HG03469 (cell line): ENCODE results near the gene LSM11.

Source experiments
- ATAC-seq: cut with Tn5 transposase; IDR thresholded peaks from one replicate; pipeline ENCODE4 v1.9.1; 2021; ENCODE audit warnings: mild to moderate bottlenecking, moderate library complexity, moderate number of reproducible peaks; ENCODE audit not compliant: unreplicated experiment

Gene LSM11

DNA sequence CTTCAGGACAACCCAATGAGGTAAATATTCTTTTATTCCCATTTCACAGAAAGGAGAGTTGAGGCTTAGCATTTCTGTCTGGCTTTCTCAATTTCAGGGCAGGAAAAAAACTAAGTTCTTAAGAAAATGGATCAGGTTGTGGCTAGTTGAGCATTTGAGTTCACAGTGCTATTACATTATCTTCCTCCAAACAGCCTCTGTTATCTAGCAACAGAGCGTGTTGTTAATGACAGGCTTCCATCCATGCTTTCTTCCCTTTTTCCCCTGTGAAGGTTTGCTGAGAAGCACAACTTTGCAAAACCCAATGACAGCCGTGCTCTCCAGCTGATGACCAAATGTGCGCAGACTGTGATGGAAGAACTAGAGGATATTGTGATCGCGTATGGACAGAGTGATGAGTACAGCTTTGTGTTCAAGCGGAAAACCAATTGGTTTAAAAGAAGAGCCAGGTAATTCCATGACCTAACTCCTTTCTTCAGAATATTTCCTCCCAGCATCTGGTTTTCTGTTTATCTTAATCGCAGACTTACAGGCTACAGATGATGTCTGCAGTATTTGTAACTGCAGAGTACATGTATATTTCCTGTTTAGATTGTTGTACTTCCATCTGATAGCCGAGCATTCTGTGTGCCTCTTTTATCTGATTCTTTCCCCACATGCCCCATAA, 10.8 kb upstream of the LSM11 start:
- no peak for ATAC-seq

DNA sequence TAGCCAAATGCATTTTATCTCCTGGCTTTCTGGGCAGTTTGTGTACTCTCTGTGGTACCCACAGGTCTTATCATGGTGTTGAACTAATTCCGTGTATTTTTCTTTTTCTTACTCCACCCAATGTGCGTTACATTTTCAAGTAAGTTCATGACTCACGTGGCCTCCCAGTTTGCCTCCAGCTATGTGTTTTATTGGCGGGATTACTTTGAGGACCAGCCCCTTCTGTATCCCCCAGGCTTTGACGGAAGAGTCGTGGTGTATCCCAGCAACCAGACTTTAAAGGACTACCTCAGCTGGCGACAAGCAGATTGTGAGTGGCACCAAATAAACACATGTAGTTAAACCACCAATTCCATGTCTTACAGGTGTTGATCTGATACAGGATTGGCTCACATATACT, 9.1 kb upstream of the LSM11 start:
- no peak for ATAC-seq

- no peak for ATAC-seq
These were observed 7.5 kb upstream of the LSM11 start for GRCh38 chr5:157735991-157736390.

- no peak for ATAC-seq
These were observed 3.9 kb upstream of the LSM11 start for GRCh38 chr5:157739388-157740228.

DNA sequence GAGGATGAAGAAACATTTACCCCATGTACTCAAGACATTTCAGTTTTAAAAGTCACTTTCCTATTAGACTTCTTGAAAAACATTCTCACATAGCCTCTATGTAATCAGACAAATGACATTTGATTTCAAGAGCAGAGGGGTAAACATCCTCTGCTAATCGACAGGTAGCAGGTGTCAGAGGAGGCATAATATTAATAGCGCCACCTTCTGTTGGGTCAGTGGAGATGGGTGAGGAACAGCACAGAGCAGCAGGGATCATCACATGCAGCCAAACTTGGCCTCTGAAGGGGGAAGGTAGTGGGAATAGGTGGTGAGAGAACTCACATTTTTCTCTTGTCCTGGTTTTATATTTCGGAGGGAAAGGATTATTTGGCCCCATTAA, 3.3 kb upstream of the LSM11 start:
- no peak for ATAC-seq

DNA sequence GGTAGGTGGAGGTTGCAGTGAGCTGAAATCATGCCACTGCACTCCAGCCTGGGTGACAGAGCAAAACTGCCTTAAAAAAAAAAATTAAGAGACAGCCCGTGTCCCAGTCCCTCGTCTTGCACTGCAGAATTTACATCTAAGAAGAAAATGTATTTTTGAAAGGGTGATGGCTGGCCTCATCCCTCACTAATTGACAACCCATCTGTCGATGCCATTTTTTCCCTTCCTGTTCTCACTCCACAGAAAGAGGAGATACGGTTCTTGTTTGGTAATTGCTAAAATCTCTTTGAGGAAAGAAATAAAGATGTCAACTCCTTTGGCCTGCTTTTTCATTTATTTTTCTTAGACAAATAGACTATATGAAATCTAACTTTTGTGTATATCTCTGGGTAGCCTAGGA, 2.4 kb upstream of the LSM11 start:
- ATAC-seq: no peak

DNA sequence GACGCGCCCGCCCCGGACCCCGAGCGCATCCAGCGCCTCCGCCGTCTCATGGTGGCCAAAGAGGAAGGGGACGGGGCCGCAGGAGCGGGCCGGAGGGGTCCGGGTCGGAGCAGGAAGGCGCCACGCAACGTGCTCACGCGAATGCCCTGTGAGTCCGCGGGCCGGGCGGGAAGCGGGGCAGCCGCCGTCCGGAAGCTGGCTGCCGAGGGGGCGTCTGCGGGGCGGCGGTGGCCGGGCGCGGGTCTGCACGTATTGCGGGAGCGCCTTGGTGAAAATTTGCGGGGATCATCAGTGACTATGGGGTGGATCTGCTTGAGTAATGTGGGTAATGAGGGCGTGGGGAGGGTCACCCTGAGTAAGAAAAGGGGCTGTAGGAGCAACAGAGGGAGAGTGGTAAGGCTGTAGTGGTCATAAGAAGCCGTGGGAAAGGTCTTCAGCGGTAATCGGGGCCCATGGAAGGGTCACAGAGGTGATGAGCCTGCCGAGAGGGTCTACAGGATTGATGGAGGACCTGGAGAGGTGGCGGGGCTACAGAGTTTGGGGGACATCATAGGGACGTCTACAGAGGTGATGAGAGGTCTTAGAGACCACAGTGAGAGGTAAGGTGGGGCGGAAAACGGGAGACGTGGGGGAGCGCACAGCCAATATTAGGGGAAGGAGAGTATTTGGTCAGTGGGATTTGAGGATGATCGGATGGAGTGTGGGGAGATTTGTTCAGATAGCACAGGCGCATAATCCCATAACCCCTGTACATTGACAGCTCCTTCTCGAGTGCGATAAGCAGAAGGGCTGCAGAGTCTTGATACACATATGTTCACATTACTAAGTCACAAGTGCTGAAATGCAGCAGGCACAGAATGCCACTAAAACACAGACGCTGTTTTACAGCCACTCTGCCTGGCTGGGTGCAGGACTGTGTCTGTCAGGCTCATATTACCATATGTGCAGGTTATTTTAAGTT, 819 bp downstream of the LSM11 start:
- peak; percentile 17 for ATAC-seq

GRCh38 chr5:157745041-157745456, 1.5 kb downstream of the LSM11 start:
- ATAC-seq: no peak

DNA sequence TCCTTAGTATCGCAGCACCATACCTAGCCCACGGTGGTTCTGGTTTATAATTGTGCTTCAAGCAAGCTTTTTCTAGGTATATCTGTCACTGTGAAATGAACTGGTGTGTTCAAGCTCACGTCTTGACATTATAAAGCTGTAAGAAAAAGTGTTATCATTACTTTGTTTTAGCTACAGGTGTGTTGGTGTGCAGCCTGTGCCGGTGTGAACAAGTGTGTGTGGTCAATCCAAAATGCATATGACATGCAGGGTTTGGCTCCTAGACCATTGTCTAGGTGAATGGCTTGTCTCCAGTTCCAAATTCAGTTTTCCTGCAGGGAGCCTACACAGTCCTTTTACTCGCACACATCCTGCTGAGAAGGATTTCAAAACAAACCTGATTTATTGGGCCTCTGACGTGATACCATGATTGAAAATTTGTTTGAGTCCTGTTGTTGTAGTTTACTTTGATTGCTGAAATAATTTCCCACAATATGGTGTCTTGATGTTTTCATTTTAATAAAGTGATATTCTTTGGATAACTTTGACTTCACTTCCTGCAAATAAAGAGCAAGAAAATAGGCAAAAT, 3.7 kb downstream of the LSM11 start:
- no peak for ATAC-seq

DNA sequence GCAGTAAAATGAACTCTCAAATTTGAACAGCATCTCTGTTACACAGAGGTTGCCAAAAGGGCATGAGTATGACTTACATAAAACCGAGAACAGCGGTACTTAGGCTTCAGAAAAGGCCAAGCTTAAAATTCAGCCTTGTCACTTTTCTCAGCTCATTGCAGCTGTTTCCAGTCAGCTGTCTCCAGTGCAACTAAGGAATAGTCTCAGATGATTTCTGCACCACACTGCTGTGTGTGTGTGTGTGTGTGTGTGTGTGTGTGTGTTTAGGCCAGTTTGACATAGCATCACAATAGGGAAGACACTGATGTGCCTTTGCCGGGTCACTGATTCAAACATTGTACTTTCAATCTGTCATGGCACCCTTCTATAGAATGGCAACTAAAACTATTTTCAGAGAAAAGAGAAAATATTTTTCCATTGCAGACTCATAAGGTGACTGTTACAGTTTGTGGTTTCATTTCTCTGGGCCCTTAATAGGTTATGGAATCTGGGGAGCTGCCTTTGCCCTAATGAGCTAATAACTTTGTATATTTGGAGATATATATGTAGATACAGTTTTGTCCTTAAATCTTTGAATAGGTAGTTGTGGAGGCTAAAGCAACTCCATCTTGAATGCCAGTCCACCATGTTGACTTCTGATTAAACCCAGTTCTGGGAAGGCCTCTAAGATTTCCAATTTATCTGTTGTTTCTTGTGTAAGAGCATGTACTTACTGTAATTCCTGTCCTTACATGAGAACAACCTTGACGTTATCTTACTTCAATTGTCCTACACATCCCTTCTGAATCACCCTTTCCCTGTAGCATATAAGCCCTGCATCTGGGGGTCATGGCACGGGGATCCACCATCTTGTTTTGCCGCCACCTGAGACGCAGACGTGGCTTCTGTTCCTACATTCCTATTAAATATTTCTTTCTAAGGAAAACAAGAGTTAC, 4.5 kb downstream of the LSM11 start:
- no peak for ATAC-seq

DNA sequence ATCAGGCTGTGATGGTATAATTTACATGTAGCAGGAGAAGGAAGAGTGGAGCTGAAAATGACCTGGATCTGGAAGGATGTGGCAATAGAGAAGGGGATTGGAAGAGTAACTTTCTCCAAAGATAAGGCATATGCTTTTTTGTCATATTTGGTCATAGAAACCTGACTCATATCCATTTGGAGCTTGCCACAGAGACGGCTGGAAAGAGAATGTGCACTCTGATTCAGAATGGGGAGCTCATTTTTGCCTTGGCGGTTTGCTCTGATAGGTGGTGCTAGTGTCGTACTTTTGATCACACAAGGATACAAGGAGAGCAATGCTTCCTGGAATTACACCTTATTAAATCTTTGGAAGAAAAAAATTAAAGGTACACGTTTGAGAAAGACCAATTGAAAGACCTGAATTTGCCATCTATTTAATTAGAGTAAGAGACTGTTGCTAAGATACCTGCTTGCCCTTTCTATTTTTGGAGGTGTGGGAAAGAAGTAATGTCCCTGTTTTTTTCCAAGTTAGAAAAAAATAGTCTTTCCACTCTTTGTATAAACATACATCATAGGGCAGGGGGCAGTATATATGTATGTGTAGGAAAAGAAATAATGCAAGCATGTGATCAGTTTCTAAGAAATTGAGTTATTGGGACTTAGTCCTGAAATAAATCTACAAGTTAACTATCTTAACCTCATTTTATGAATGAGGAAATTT, 5.4 kb downstream of the LSM11 start:
- no peak for ATAC-seq

GRCh38 chr5:157749462-157749799, 5.9 kb downstream of the LSM11 start:
- no peak for ATAC-seq

GRCh38 chr5:157750320-157750719, 6.8 kb downstream of the LSM11 start:
- ATAC-seq: no peak

DNA sequence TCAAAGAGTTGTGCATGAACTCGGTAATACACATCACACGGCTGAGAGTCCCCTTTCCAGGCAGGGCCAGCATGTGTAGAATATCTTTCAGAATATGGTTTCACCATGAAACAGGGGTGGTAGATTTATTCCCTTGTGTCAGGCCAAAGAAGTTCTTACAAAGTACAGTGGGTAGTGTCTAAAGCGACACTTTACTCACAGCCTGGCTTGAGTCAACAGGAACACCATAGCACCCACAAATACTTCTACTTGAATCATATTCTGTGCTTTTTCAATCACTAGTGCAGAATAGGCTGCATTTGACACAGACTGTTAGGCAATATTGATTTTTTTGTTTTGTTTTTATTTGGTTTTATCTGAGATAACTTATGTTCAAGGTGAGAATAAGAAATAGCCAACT, 12.6 kb downstream of the LSM11 start:
- no peak for ATAC-seq

DNA sequence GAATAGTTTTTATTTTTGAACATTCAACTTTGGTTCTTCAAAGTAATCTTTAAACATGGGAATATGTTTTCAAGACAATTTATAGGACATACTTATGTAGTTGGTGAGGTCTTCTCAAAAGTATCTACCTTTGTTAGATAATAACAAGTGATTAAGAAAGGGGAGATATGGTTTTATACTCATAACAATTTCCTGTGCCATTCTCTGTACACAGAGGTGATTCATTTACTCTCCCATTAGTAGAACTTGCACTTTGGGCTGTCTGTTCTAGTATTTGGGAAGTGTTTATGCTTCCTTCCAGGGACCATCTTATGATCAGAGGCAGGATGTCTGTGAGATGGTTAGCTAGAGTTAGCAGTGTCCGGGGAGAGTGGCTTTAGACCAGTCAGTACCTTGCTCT, 15.2 kb downstream of the LSM11 start:
- no peak for ATAC-seq

GRCh38 chr5:157761690-157762621, 18.4 kb downstream of the LSM11 start:
- peak; percentile 58 for ATAC-seq

GRCh38 chr5:157764531-157764930, 21.0 kb downstream of the LSM11 start:
- no peak for ATAC-seq

GRCh38 chr5:157766442-157766841, 22.9 kb downstream of the LSM11 start:
- no peak for ATAC-seq
